Lung (tissue), 12 donors: ENCODE results near the gene CYSTM1. TPM values are rescaled to one million over a fixed set of nuclear protein-coding genes. Genes with fewer than 3 reads are reported as not detected.

Experiments
- ATAC-seq: fragments of 200-7000 bp; cut with Tn5 transposase; one replicate; pipeline ENCODE4 v1.9.1; 2020; ENCODE audit warnings: moderate number of reproducible peaks; ENCODE audit not compliant: insufficient read depth, low FRiP score
- DNase-seq, 3 donors: peaks; one replicate each; pipeline ENCODE4 v3.0.0-alpha.2; 2013 to 2017
- H3K27ac ChIP-seq, 2 donors: one replicate each; pipeline ENCODE4 v1.5.1; 2013; ENCODE audit warnings: mild to moderate bottlenecking in 2 of 2, moderate library complexity in 2 of 2, control low read depth in 1 of 2, inconsistent platforms in 1 of 2, low read depth in 1 of 2, low read length in 1 of 2
- H3K27me3 ChIP-seq, 3 donors: one replicate each; pipeline ENCODE4 v1.5.1; 2013; ENCODE audit warnings: low read length in 2 of 3; ENCODE audit not compliant: control insufficient read depth in 3 of 3, insufficient read depth in 3 of 3
- H3K36me3 ChIP-seq, 4 donors: one replicate each; pipeline ENCODE4 v1.5.1; 2013; ENCODE audit warnings: low read length in 4 of 4, mild to moderate bottlenecking in 1 of 4, moderate library complexity in 1 of 4; ENCODE audit not compliant: control insufficient read depth in 4 of 4, insufficient read depth in 4 of 4
- H3K4me1 ChIP-seq, 5 donors: one replicate each; pipeline ENCODE4 v1.5.1; 2013; ENCODE audit warnings: low read length in 5 of 5, mild to moderate bottlenecking in 2 of 5, moderate library complexity in 1 of 5; ENCODE audit not compliant: control insufficient read depth in 5 of 5, insufficient read depth in 5 of 5
- H3K4me3 ChIP-seq: one replicate; pipeline ENCODE4 v1.5.1; 2013; ENCODE audit warnings: mild to moderate bottlenecking, control low read depth, moderate library complexity
- H3K9ac ChIP-seq, 2 donors: one replicate each; pipeline ENCODE4 v1.5.1; 2013; ENCODE audit warnings: low read length in 2 of 2, control low read depth in 1 of 2; ENCODE audit not compliant: insufficient read depth in 1 of 2
- H3K9me3 ChIP-seq, 4 donors: one replicate each; pipeline ENCODE4 v1.5.1; 2013; ENCODE audit warnings: low read length in 3 of 4, mild to moderate bottlenecking in 1 of 4, moderate library complexity in 1 of 4; ENCODE audit not compliant: control insufficient read depth in 4 of 4, insufficient read depth in 3 of 4
- WGBS, 2 donors: extraction: QIAGEN DNeasy Blood & Tissue Kit; methylation state at CpG; one replicate each; pipeline ENCODE4 v1.1.7; 2013; 5-methylcytosine and 5-hydroxymethylcytosine counted together
- polyA plus RNA-seq, 2 donors: library from polyadenylated mRNA; stranded (reverse); fragments of 200-250 nt; gene quantifications; one replicate each; pipeline ENCODE4 v1.2.1, GENCODE V29; 2013
- total RNA-seq, 2 donors: library from RNA; depleted of rRNA in 1 of 2; stranded (reverse); fragments of >200 nt in 1 of 2; gene quantifications; one replicate each; pipeline ENCODE4 v1.2.1, GENCODE V29; 2014 to 2021
- TF ChIP-seq, protein P1 (sequence below): IDR thresholded peaks from 2 replicates; pipeline ENCODE4 v1.5.1; 2012; ENCODE audit warnings: mild to moderate bottlenecking; ENCODE audit errors: control extremely low read depth, extremely low read depth
- donor health status: control.
- donor health status: control.
- donor health status: Bipolar disorder and iron deficiency.
- donor health status: healthy.
- donor health status: DM: yes; HTN: yes; CAD: no.

The CYSTM1 gene
- total and polyA plus RNA-seq, 4 donors = 37.1 to 274 (median 107) TPM

DNA sequence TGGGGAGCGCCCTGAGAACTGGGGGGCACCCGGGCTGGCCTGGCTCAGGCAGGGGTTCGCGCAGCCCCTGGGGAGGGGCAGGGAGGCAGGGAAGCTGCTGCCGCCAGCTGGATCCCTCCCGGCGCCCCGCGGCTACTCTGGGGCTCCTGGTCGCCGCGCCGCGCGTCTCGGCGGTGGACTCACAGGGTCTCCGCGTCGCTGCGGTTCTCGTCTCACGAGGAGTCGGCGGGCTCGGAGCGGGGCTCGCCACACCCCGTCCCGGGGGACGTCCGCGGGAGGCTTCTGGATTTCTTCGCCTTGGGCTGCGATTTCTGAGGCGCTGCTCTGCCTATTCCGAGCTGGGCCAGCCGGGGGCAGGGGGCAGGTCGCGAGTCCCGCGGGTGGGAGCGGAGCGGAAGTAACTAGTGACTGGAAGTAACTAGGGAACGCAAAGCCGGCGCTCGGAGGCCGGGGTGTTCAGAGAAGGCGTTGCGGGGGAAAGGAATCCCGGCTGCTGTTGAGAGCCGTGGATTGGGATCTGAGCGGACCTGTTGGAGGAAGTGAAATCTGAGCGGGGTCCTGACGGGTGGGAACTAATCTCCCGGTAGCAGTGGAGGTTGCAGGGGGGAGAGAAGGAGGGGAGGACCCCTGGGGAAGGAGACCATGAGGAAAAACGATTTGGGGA lies 511 bp downstream of the CYSTM1 start:
- H3K27me3 ChIP-seq = no peaks in the 10 kb centered on the region
- peaks cover 0 to 20% (median 9%) of the 10 kb centered on the region in 5 donors for H3K4me1 ChIP-seq
- H3K9ac ChIP-seq = peak overlapping the region; percentile 92 to 95
- ATAC-seq (peak; percentile 63), DNase-seq (peak; percentile 80 to 86 (median 83))
- peak overlapping the region; percentile 71 for H3K4me3 ChIP-seq
- H3K27ac ChIP-seq = peak overlapping the region; percentile 98
- H3K9me3 ChIP-seq = no peaks in the 10 kb centered on the region
- TF ChIP-seq, protein P1, sequence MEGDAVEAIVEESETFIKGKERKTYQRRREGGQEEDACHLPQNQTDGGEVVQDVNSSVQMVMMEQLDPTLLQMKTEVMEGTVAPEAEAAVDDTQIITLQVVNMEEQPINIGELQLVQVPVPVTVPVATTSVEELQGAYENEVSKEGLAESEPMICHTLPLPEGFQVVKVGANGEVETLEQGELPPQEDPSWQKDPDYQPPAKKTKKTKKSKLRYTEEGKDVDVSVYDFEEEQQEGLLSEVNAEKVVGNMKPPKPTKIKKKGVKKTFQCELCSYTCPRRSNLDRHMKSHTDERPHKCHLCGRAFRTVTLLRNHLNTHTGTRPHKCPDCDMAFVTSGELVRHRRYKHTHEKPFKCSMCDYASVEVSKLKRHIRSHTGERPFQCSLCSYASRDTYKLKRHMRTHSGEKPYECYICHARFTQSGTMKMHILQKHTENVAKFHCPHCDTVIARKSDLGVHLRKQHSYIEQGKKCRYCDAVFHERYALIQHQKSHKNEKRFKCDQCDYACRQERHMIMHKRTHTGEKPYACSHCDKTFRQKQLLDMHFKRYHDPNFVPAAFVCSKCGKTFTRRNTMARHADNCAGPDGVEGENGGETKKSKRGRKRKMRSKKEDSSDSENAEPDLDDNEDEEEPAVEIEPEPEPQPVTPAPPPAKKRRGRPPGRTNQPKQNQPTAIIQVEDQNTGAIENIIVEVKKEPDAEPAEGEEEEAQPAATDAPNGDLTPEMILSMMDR = no peak
- H3K36me3 ChIP-seq = no peaks in the 10 kb centered on the region
- 0% methylated on average over 41 to 58 of the region's 58 CpGs for WGBS, 2 donors

DNA sequence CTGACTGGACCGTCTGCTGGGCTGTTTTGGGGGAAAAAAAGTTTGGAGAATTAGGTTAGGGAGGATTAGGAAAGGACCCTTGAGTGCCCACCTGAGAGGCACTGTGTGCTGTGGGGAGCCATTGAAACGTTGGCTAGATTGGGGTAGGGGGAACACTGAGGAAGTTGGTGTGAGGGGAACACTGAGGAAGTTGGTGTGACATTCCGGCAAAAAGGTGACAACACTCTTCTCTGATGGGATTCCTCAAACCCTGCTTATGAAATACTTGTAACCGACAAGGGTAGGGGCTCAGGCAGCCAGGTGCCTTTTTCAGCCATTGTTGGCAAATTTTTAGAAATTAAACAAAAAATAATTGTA lies 1.0 kb downstream of the CYSTM1 start:
- H3K9me3 ChIP-seq = no peaks in the 10 kb centered on the region
- TF ChIP-seq, protein P1 = no peak
- ATAC-seq (no peak), DNase-seq (no peak)
- H3K27me3 ChIP-seq = no peaks in the 10 kb centered on the region
- H3K36me3 ChIP-seq = no peaks in the 10 kb centered on the region
- H3K4me1 ChIP-seq = peaks cover 1 to 20% (median 9%) of the 10 kb centered on the region in 5 donors
- peak overlapping the region; percentile 71 for H3K4me3 ChIP-seq
- 4 to 9% methylated on average over 4 of the region's 4 CpGs for WGBS, 2 donors
- peak overlapping the region; percentile 92 to 95 for H3K9ac ChIP-seq
- H3K27ac ChIP-seq = peak overlapping the region; percentile 98

DNA sequence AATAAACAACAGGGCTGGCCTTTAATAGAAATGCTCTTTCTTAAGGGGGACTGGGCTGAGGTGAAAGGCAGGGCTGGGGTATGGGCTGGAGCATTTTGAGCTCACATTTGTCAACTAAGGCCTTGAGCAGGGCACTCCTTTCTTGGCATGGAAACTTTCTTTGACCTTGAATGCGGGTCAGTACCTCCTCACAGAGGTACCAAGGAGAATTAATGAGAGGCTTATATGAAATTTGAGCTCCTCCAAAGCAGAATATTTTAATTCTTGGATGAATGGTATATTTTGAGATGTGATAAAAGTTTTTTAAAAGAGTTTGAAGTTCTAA lies 3.1 kb downstream of the CYSTM1 start:
- Histone ChIP-seq H3K4me1 (peaks cover 9 to 36% (median 15%) of the 10 kb centered on the region in 5 donors), H3K4me3 (no peak overlapping the region), H3K9ac (no peak overlapping the region), H3K27ac (peak overlapping the region in 1 of 2 donors; percentile 46), H3K9me3 (no peaks in the 10 kb centered on the region), H3K36me3 (no peaks in the 10 kb centered on the region), H3K27me3 (no peaks in the 10 kb centered on the region)
- 50 to 74% methylated on average over 1 of the region's 1 CpG for WGBS, 2 donors
- TF ChIP-seq, protein P1 = no peak
- ATAC-seq (no peak), DNase-seq (no peak)
